PC-3 (cell line): Measurements from ENCODE around the gene MTHFS. TPM values are rescaled to one million over a fixed set of nuclear protein-coding genes. Genes with fewer than 3 reads are reported as not detected.

Source experiments
- ATAC-seq: fragments of 200-7000 bp; cut with Tn5 transposase; 2 replicates; pipeline ENCODE4 v1.9.1; 2020; ENCODE audit warnings: mild to moderate bottlenecking, moderate library complexity
- BruUV-seq: library from RNA; stranded (reverse); fragments of 400-500 nt; replicated peaks from 2 replicates; lab custom pipeline; 2021; lab: Mats Ljungman, UMichigan
- CTCF ChIA-PET: fragments of 300-600 bp; sonication (Branson Sonifier 250); formaldehyde crosslinking; loops from one replicate; lab custom pipeline; 2022; ENCODE audit warnings: antibody characterized with exemption; lab: Charles Lee
- POLR2A ChIA-PET: fragments of 300-600 bp; sonication (Branson Sonifier 250); formaldehyde crosslinking; loops from one replicate; lab custom pipeline; 2022; ENCODE audit warnings: antibody characterized with exemption; ENCODE audit not compliant: unreplicated experiment; lab: Charles Lee
- DNase-seq: peaks from one replicate; pipeline ENCODE4 v3.0.0-alpha.2; 2015
- H2AFZ ChIP-seq: fragments of 300-600 bp; sonication (generic); 2 replicates; pipeline ENCODE4 v1.6.0; 2016; ENCODE audit warnings: antibody characterized with exemption, low read length
- H3F3A ChIP-seq: fragments of 300-600 bp; sonication (generic); one replicate; pipeline ENCODE4 v1.6.0; 2017; ENCODE audit warnings: antibody characterized with exemption, low read length, control low read depth, mild to moderate bottlenecking; ENCODE audit not compliant: unreplicated experiment
- H3K27ac ChIP-seq: fragments of 300-600 bp; sonication (generic); 2 replicates; pipeline ENCODE4 v1.5.1; 2016; ENCODE audit warnings: mild to moderate bottlenecking, low read length
- H3K27me3 ChIP-seq: fragments of 300-600 bp; sonication (generic); 2 replicates; pipeline ENCODE4 v1.6.1; 2016; ENCODE audit warnings: low read length, mixed read lengths
- H3K36me3 ChIP-seq: fragments of 300-600 bp; sonication (generic); 2 replicates; pipeline ENCODE4 v1.6.1; 2016; ENCODE audit warnings: low read depth, mixed run types, low read length, mixed read lengths
- H3K4me1 ChIP-seq: fragments of 300-600 bp; sonication (generic); 2 replicates; pipeline ENCODE4 v1.5.1; 2016; ENCODE audit warnings: low read length; ENCODE audit not compliant: insufficient read depth
- H3K4me2 ChIP-seq: fragments of 300-600 bp; sonication (generic); 2 replicates; pipeline ENCODE4 v1.6.0; 2016; ENCODE audit warnings: low read length
- H3K4me3 ChIP-seq: fragments of 300-600 bp; sonication (generic); 2 replicates; pipeline ENCODE4 v1.5.1; 2016; ENCODE audit warnings: mild to moderate bottlenecking, low read length, mixed read lengths
- H3K79me2 ChIP-seq: fragments of 300-600 bp; sonication (generic); 2 replicates; pipeline ENCODE4 v1.6.1; 2017; ENCODE audit warnings: low read length, mixed read lengths
- H3K9ac ChIP-seq: fragments of 300-600 bp; sonication (generic); 2 replicates; pipeline ENCODE4 v1.6.0; 2016; ENCODE audit warnings: mild to moderate bottlenecking, low read length
- H3K9me2 ChIP-seq: fragments of 300-600 bp; sonication (generic); replicated peaks from 2 replicates; pipeline ENCODE4 v1.6.1; 2016; ENCODE audit warnings: mixed run types, low read length, mixed read lengths
- H3K9me3 ChIP-seq: fragments of 300-600 bp; sonication (generic); 2 replicates; pipeline ENCODE4 v1.6.1; 2016; ENCODE audit warnings: low read length, mixed read lengths
- H4K20me1 ChIP-seq: fragments of 300-600 bp; sonication (generic); 2 replicates; pipeline ENCODE4 v1.6.1; 2016; ENCODE audit warnings: low read length, mixed read lengths
- EZH2 ChIP-seq: fragments of 300-600 bp; sonication (generic); IDR thresholded peaks from one replicate; pipeline ENCODE4 v1.6.1; 2017; ENCODE audit warnings: antibody characterized with exemption, mild to moderate bottlenecking, low read length; ENCODE audit not compliant: unreplicated experiment
- EZH2phosphoT487 ChIP-seq: fragments of 300-600 bp; sonication (generic); IDR thresholded peaks from 2 replicates; pipeline ENCODE4 v1.6.1; 2018; ENCODE audit warnings: mild to moderate bottlenecking, antibody characterized with exemption, low read length, borderline replicate concordance
- intact Hi-C: fragments of 100-400 bp; cut with micrococcal nuclease; formaldehyde crosslinking; loops from 2 replicates; pipeline ENCODE4 v1.9.0; 2023
- total RNA-seq: library from RNA; depleted of rRNA; stranded (reverse); fragments of >200 nt; gene quantifications from 2 replicates; pipeline ENCODE4 v1.2.3, GENCODE V29; 2014
- TF ChIP-seq, protein P1 (sequence below): fragments of 300-600 bp; sonication (generic); conservative IDR thresholded peaks from 2 replicates; pipeline ENCODE4 v1.5.1; 2017; ENCODE audit warnings: antibody characterized with exemption, low read depth, mild to moderate bottlenecking, low read length

Gene MTHFS
- total RNA-seq, 1 experiment from 2014 or later, result 28.8 TPM

DNA sequence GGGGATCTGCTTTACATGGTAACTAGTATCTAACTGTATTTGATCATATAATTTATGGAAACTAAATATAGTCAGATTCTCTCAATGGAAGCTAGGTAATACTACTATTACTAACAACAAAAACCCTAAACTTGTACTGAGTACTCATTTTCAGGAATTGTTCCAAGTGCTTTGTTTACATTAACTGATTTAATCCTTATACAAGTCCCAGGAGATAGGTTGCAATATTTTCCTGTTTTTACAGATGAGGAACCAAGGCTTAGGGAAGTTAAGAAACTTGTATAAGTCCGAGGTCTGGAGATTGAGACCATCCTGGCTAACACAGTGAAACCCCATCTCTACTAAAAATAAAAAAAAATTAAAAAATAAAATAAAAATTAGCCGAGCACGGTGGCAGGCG is 7.5 kb upstream of the MTHFS start:
- Histone ChIP-seq H3K27ac (no peak overlapping the region), H3K4me3 (no peak overlapping the region), H3K9me3 (no peaks in the 10 kb centered on the region), H3K9me2 (no peaks in the 10 kb centered on the region), H2AFZ (no peak overlapping the region), H3K4me2 (no peak overlapping the region), H3K36me3 (no peaks in the 10 kb centered on the region), H3K79me2 (no peaks in the 10 kb centered on the region), H3K9ac (no peak overlapping the region), H3K4me1 (no peaks in the 10 kb centered on the region), H3F3A (no peaks in the 10 kb centered on the region), H3K27me3 (no peaks in the 10 kb centered on the region), H4K20me1 (no peaks in the 10 kb centered on the region)
- no TSS peak for BruUV-seq
- intact Hi-C loops, result no loop called here
- ATAC-seq (no peak), DNase-seq (no peak)
- TF ChIP-seq EZH2 (no peak), EZH2phosphoT487 (no peak)
- TF ChIP-seq, protein P1, sequence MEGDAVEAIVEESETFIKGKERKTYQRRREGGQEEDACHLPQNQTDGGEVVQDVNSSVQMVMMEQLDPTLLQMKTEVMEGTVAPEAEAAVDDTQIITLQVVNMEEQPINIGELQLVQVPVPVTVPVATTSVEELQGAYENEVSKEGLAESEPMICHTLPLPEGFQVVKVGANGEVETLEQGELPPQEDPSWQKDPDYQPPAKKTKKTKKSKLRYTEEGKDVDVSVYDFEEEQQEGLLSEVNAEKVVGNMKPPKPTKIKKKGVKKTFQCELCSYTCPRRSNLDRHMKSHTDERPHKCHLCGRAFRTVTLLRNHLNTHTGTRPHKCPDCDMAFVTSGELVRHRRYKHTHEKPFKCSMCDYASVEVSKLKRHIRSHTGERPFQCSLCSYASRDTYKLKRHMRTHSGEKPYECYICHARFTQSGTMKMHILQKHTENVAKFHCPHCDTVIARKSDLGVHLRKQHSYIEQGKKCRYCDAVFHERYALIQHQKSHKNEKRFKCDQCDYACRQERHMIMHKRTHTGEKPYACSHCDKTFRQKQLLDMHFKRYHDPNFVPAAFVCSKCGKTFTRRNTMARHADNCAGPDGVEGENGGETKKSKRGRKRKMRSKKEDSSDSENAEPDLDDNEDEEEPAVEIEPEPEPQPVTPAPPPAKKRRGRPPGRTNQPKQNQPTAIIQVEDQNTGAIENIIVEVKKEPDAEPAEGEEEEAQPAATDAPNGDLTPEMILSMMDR, result no peak
- ChIA-PET POLR2A (no interaction called here), CTCF (no interaction called here)

DNA sequence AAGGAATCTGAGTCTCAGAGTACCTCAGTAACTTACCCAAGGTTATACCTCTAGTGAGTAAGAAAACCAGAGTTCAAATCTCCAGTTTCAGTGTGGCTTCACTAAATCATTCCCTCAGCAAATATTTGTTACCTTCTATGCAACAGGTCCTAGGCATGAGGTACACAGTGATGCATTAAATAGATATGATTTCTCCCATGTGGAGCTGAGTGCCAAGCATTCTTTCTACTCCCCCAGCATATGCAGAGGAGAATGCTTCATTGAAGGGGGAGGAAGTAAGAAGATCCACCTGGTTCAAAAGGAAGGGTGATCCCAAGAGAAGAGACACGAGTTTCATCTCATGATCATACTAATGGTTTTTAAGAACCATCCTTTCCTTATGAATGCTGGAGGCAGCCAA is 6.8 kb upstream of the MTHFS start:
- Histone ChIP-seq H3K4me3 (no peak overlapping the region), H3K9me3 (no peaks in the 10 kb centered on the region), H3K27ac (no peak overlapping the region), H4K20me1 (no peaks in the 10 kb centered on the region), H2AFZ (no peak overlapping the region), H3K9me2 (no peaks in the 10 kb centered on the region), H3K4me2 (no peak overlapping the region), H3K79me2 (no peaks in the 10 kb centered on the region), H3K36me3 (no peaks in the 10 kb centered on the region), H3K9ac (no peak overlapping the region), H3F3A (no peaks in the 10 kb centered on the region), H3K4me1 (no peaks in the 10 kb centered on the region), H3K27me3 (no peaks in the 10 kb centered on the region)
- ATAC-seq (no peak), DNase-seq (no peak)
- ChIA-PET CTCF (no interaction called here), POLR2A (no interaction called here)
- TF ChIP-seq EZH2phosphoT487 (no peak), EZH2 (no peak)
- TF ChIP-seq, protein P1, result no peak
- intact Hi-C loops, result no loop called here
- BruUV-seq, result no TSS peak

DNA sequence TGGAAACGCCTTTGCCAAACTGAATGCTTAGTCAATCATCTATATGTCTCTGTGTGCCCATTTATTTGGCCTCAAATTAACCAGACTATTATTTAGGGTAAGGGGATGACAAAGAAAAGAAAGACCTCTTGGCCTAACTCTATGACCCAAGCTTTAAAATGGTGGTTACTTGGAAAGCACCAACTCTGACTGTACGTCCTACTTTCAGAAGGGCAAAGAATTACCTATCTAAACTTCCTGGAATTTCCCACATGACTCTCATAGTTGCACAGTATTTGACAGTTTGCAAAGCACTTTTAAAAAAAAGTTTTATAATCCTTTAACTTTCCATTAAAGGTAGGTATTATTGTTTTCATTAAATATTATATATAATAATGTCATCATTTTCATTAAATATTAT is 6.3 kb upstream of the MTHFS start:
- ATAC-seq, result no peak
- ChIA-PET POLR2A (no interaction called here), CTCF (no interaction called here)
- no peak overlapping the region for H2AFZ ChIP-seq
- no peaks in the 10 kb centered on the region for H3K9me2 ChIP-seq
- TF ChIP-seq, protein P1, result no peak
- TF ChIP-seq EZH2phosphoT487 (no peak), EZH2 (no peak)
- H3K4me3 ChIP-seq, result no peak overlapping the region
- H3K4me1 ChIP-seq, result no peaks in the 10 kb centered on the region
- no peak overlapping the region for H3K4me2 ChIP-seq
- H3K79me2 ChIP-seq, result no peaks in the 10 kb centered on the region
- DNase-seq, result no peak
- no peak overlapping the region for H3K27ac ChIP-seq
- BruUV-seq, result no TSS peak
- H3K36me3 ChIP-seq, result no peaks in the 10 kb centered on the region
- H3F3A ChIP-seq, result no peaks in the 10 kb centered on the region
- no peaks in the 10 kb centered on the region for H3K27me3 ChIP-seq
- H3K9ac ChIP-seq, result no peak overlapping the region
- H3K9me3 ChIP-seq, result no peaks in the 10 kb centered on the region
- intact Hi-C loops, result no loop called here
- H4K20me1 ChIP-seq, result no peaks in the 10 kb centered on the region
